ENCODE results near the gene TGFBR3. TPM values are rescaled to one million over a fixed set of nuclear protein-coding genes. Genes with fewer than 3 reads are reported as not detected.
A peak's percentile ranks its signal among the peaks of the same experiment; 100 is the strongest.

The TGFBR3 gene
- total RNA-seq, 4 donors from 2014 or later: 87.8 to 388 (median 212) TPM

- TF ChIP-seq CTCF (IDR thresholded peaks at IDR 0.05) (peak in 1 of 4 experiments; percentile 30), POLR2A (IDR thresholded peaks at IDR 0.05) (no peak)
- Histone ChIP-seq H3K9me3 (no peaks in the 10 kb centered on the region), H3K4me3 (no peak overlapping the region), H3K27ac (peak overlapping the region; percentile 80 to 87), H3K27me3 (no peaks in the 10 kb centered on the region), H3K4me1 (peaks cover 10 to 55% of the 10 kb centered on the region in 2 donors), H3K36me3 (no peaks in the 10 kb centered on the region)
- intact Hi-C loops (cut with DNase I; ENCODE audit: low total_unique reads): no loop called here
- peak; percentile 69 to 80 for DNase-seq
These were observed 131.0 kb downstream of the TGFBR3 start for GRCh38 chr1:91754816-91755580.

GRCh38 chr1:91754348-91754747, 131.6 kb downstream of the TGFBR3 start:
- intact Hi-C loops (cut with DNase I; ENCODE audit: low total_unique reads): no loop called here
- H3K4me1 ChIP-seq: peaks cover 14 to 52% of the 10 kb centered on the region in 2 donors

GRCh38 chr1:91753878-91754277, 132.1 kb downstream of the TGFBR3 start:
- H3K4me1 ChIP-seq: peaks cover 14 to 48% of the 10 kb centered on the region in 2 donors
- no peak for DNase-seq
- no peaks in the 10 kb centered on the region for H3K9me3 ChIP-seq
- H3K36me3 ChIP-seq: no peaks in the 10 kb centered on the region
- intact Hi-C loops (cut with DNase I; ENCODE audit: low total_unique reads): no loop called here
- no peaks in the 10 kb centered on the region for H3K27me3 ChIP-seq
- TF ChIP-seq CTCF (IDR thresholded peaks at IDR 0.05) (no peak), POLR2A (IDR thresholded peaks at IDR 0.05) (no peak)
- no peak overlapping the region for H3K4me3 ChIP-seq
- peak overlapping the region; percentile 80 to 87 for H3K27ac ChIP-seq

More at GRCh38 chr1:91754348-91754747, 131.6 kb downstream of the TGFBR3 start:
- H3K36me3 ChIP-seq: no peaks in the 10 kb centered on the region
- TF ChIP-seq POLR2A (IDR thresholded peaks at IDR 0.05): no peak
- TF ChIP-seq CTCF (IDR thresholded peaks at IDR 0.05): no peak
- H3K9me3 ChIP-seq: no peaks in the 10 kb centered on the region
- H3K27me3 ChIP-seq: no peaks in the 10 kb centered on the region
- H3K27ac ChIP-seq: peak overlapping the region; percentile 80 to 87
- DNase-seq: no peak
- no peak overlapping the region for H3K4me3 ChIP-seq

GRCh38 chr1:91752324-91752723, 133.6 kb downstream of the TGFBR3 start:
- H3K27me3 ChIP-seq: no peaks in the 10 kb centered on the region
- no peak for DNase-seq
- intact Hi-C loops (cut with DNase I; ENCODE audit: low total_unique reads): no loop called here
- peak overlapping the region; percentile 80 to 87 for H3K27ac ChIP-seq
- H3K9me3 ChIP-seq: no peaks in the 10 kb centered on the region
- TF ChIP-seq POLR2A (IDR thresholded peaks at IDR 0.05): no peak
- no peak for TF ChIP-seq CTCF (IDR thresholded peaks at IDR 0.05)
- H3K4me1 ChIP-seq: peaks cover 8 to 40% of the 10 kb centered on the region in 2 donors
- H3K36me3 ChIP-seq: no peaks in the 10 kb centered on the region
- H3K4me3 ChIP-seq: no peak overlapping the region

GRCh38 chr1:91751275-91751674, 134.7 kb downstream of the TGFBR3 start:
- H3K9me3 ChIP-seq: no peaks in the 10 kb centered on the region
- H3K27ac ChIP-seq: peak overlapping the region; percentile 80 to 87
- peaks cover 8 to 36% of the 10 kb centered on the region in 2 donors for H3K4me1 ChIP-seq
- H3K27me3 ChIP-seq: no peaks in the 10 kb centered on the region
- no peak overlapping the region for H3K4me3 ChIP-seq
- no peaks in the 10 kb centered on the region for H3K36me3 ChIP-seq
- DNase-seq: peak; percentile 45 to 68
- TF ChIP-seq POLR2A (IDR thresholded peaks at IDR 0.05) (no peak), CTCF (IDR thresholded peaks at IDR 0.05) (no peak)
- intact Hi-C loops (cut with DNase I; ENCODE audit: low total_unique reads): no loop called here
